SK-N-MC (cell line): ENCODE results near the gene ATP10B.

Experiments used
- EZH2 ChIP-seq: fragments of 200-600 bp; sonication (generic); IDR thresholded peaks from one replicate; pipeline ENCODE4 v1.6.1; 2017; ENCODE audit warnings: antibody characterized with exemption
- FOXP2 ChIP-seq: optimal IDR thresholded peaks from 2 replicates; pipeline ENCODE3; 2011; ENCODE audit warnings: mild to moderate bottlenecking, moderate library complexity; ENCODE audit not compliant: insufficient read depth; ENCODE audit errors: extremely low read length, control extremely low read depth
- POLR2AphosphoS5 ChIP-seq: IDR thresholded peaks from 2 replicates; pipeline ENCODE4 v1.6.1; 2012; ENCODE audit warnings: mild to moderate bottlenecking, low read depth, low read length, borderline replicate concordance

DNA sequence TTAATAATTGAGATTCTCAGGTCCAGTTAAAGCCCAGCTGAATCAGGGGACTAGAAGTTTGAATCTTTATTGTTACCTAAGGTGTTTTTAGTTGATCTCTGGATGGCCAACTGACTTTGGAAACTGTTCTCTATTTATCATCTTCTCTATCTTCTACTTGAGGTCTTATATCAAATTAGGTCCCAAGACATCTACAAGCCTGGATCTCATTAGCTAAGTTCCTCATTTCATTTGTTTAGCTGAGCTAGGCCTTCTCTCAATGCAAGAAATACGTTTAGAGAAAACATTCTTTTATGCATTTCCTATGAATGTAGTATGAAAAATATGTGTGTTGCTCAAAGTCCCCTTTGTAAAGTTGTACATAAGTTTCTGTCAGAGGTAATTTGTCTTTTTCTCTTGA is 233.7 kb downstream of the ATP10B start:
- TF ChIP-seq POLR2AphosphoS5 (no peak), EZH2 (no peak), FOXP2 (no peak)
